K562 (cell line): ENCODE results near the gene MTERF2. TPM values are rescaled to one million over a fixed set of nuclear protein-coding genes. Genes with fewer than 3 reads are reported as not detected.

ENCODE experiments used
- BACH1 ChIP-seq: fragments of 200-800 bp; sonication (Bioruptor generic); IDR thresholded peaks from 2 replicates; pipeline ENCODE4 v1.6.1; 2016; ENCODE audit warnings: missing genetic modification characterization, missing compliant biosample characterization
- CBX5 ChIP-seq: IDR thresholded peaks from 2 replicates; pipeline ENCODE4 v1.6.1; 2014; ENCODE audit warnings: low read depth, borderline replicate concordance
- CHCHD3 ChIP-seq: fragments of 250-450 bp; sonication (Bioruptor Pico); IDR thresholded peaks from 2 replicates; pipeline ENCODE4 v2.1.2; 2022; ENCODE audit warnings: mild to moderate bottlenecking
- KHSRP ChIP-seq: fragments of 450-650 bp; IDR thresholded peaks from 2 replicates; pipeline ENCODE4 v1.6.1; 2017
- MCM3 ChIP-seq: fragments of 450-650 bp; IDR thresholded peaks from 2 replicates; pipeline ENCODE4 v1.6.1; 2016
- MTA2 ChIP-seq: fragments of 450-650 bp; IDR thresholded peaks from 2 replicates; pipeline ENCODE4 v1.6.1; 2016; ENCODE audit warnings: low read depth
- NR2C1 ChIP-seq, 2 experiments: fragments of 450-650 bp; IDR thresholded peaks; 2 replicates each; pipeline ENCODE4 v1.6.1; 2017; ENCODE audit warnings: mild to moderate bottlenecking in 2 of 2, antibody characterized with exemption in 1 of 2, inconsistent platforms in 1 of 2, missing compliant biosample characterization in 1 of 2, missing genetic modification characterization in 1 of 2
- POLR2A ChIP-seq: fragments of 450-650 bp; conservative IDR thresholded peaks from 2 replicates; pipeline ENCODE4 v1.6.1; 2016
- SIRT6 ChIP-seq: IDR thresholded peaks from one replicate; pipeline ENCODE4 v1.6.1; 2012; ENCODE audit warnings: low read depth, mild to moderate bottlenecking, control low read depth, inconsistent platforms, low read length, moderate library complexity
- SMARCC2 ChIP-seq: fragments of 450-650 bp; IDR thresholded peaks from 2 replicates; pipeline ENCODE4 v1.6.1; 2017; ENCODE audit warnings: antibody characterized with exemption, moderate library complexity, mild to moderate bottlenecking, low read depth
- TCFL5 ChIP-seq: fragments of 250-450 bp; sonication (Bioruptor Pico); conservative IDR thresholded peaks from 2 replicates; pipeline ENCODE4 v1.6.1; 2021; ENCODE audit warnings: mild to moderate bottlenecking, moderate library complexity, matching md5 sums
- XRCC3 ChIP-seq: fragments of 450-650 bp; IDR thresholded peaks from 2 replicates; pipeline ENCODE4 v1.6.1; 2017; ENCODE audit warnings: mild to moderate bottlenecking, moderate library complexity
- ZNF217 ChIP-seq: sonication (generic); formaldehyde crosslinking; IDR thresholded peaks from 2 replicates; pipeline ENCODE4 v1.8.0; 2022; ENCODE audit warnings: mild to moderate bottlenecking, missing genetic modification reagents
- ZNF561 ChIP-seq: fragments of 450-650 bp; formaldehyde crosslinking; conservative IDR thresholded peaks from 2 replicates; pipeline ENCODE4 v1.4.0; 2020; ENCODE audit warnings: mild to moderate bottlenecking, moderate library complexity
- ZNF584 ChIP-seq: fragments of 200-800 bp; sonication (Bioruptor generic); IDR thresholded peaks from 2 replicates; pipeline ENCODE4 v1.6.1; 2016; ENCODE audit warnings: low read depth, mild to moderate bottlenecking, missing genetic modification characterization, missing compliant biosample characterization
- ZNF644 ChIP-seq: fragments of 200-800 bp; sonication (Bioruptor generic); IDR thresholded peaks from 2 replicates; pipeline ENCODE4 v1.6.1; 2016; ENCODE audit warnings: low read depth, missing genetic modification characterization, missing compliant biosample characterization
- polyA plus RNA-seq, 8 experiments: library from polyadenylated mRNA; depleted of rRNA in 4 of 8; stranded (reverse) in 5 of 8; unstranded in 3 of 8; fragments of >200 nt; fragmentation: Nextera tagmentation in 2 of 8; fragmentation: Illumina TruSeq in 1 of 8; extraction: Ambion mirVana in 2 of 8; extraction: Trizol in 1 of 8; gene quantifications; 2 replicates each; pipeline versions ENCODE4 v1.2.1 to v1.2.3, GENCODE V29; 2011 to 2014; ENCODE audit warnings: inconsistent platforms in 1 of 8, missing spikeins in 1 of 8
- total RNA-seq, 7 experiments: library from RNA; depleted of rRNA in 6 of 7; stranded (reverse); fragments of >200 nt in 6 of 7; fragmentation: Illumina TruSeq in 2 of 7; extraction: Trizol in 2 of 7; gene quantifications; 2 replicates each; pipeline versions ENCODE4 v1.2.1 to v1.2.3, GENCODE V29; 2011 to 2021; ENCODE audit warnings: low replicate concordance in 1 of 7
- TF ChIP-seq, protein P1 (sequence below): fragments of 200-800 bp; sonication (Bioruptor generic); IDR thresholded peaks from 2 replicates; pipeline ENCODE4 v1.6.1; 2017; ENCODE audit warnings: missing genetic modification characterization, missing compliant biosample characterization
- TF ChIP-seq, protein P2 (sequence below): fragments of 200-800 bp; sonication (Bioruptor generic); IDR thresholded peaks from 2 replicates; pipeline ENCODE4 v1.6.1; 2016; ENCODE audit warnings: missing genetic modification characterization, missing compliant biosample characterization
- TF ChIP-seq, protein P3 (sequence below): IDR thresholded peaks from 2 replicates; pipeline ENCODE4 v1.6.1; 2011; ENCODE audit not compliant: insufficient read length; ENCODE audit errors: extremely low read depth
- TF ChIP-seq, protein P4 (sequence below): fragments of 250-450 bp; sonication (Bioruptor Pico); IDR thresholded peaks from 2 replicates; pipeline ENCODE4 v1.4.0; 2020

Gene MTERF2
- total and polyA plus RNA-seq, 9 of the 15 experiments (the other 6 are each of a cell fraction or from before 2014, with no cell fraction given): 10.0 to 63.2 (median 33.2) TPM

DNA sequence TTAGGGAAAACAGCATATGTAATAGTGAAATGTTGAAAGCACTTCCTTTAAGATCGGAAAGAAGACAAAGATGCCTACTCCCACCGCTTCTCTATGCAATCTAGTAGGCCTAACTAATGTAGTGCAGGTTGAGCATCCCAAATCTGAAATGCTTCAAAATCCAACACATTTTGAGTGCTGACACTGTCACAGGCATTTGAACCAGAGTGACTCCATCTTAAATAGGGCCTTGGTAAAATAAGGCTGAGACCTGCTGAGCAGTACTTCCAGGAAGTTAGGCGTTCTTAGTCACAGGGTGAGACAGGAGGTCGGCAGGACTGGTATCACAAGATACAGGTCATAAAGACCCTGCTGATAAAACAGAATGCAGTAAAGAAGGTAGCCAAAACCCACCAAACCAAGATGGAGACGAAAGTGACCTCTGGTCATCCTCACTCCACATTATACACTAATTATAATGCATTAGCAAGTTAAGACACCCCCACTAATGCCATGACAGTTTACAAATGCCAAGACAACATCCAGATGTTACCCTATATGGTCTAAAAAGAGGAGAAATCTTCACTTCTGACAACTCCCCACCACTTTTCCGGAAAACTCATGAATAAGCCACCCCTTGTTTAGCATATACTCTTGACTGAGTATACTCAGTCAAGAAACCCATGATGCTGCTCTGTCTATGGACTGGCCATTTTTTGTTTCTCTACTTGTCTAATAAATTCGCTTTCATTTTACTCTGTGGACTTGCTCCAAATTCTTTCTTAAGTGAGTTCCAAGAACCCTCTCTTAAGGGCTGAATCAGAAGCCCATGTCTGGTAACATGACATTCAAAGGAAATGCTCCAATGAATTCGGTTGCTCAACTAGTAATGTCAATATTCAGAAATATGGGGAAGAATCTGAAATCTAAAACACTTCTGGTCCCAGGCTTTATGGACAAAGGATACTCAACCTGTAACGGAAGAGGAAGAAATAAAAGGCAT lies 47.1 kb upstream of the MTERF2 start (continued):
- TF ChIP-seq, protein P1, sequence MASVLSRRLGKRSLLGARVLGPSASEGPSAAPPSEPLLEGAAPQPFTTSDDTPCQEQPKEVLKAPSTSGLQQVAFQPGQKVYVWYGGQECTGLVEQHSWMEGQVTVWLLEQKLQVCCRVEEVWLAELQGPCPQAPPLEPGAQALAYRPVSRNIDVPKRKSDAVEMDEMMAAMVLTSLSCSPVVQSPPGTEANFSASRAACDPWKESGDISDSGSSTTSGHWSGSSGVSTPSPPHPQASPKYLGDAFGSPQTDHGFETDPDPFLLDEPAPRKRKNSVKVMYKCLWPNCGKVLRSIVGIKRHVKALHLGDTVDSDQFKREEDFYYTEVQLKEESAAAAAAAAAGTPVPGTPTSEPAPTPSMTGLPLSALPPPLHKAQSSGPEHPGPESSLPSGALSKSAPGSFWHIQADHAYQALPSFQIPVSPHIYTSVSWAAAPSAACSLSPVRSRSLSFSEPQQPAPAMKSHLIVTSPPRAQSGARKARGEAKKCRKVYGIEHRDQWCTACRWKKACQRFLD: peak; percentile 93
- TF ChIP-seq ZNF644 (tag) (peak; percentile 72; the same call in 1 of the 2 replicates), TCFL5 (CRISPR knock-in tag) (peak; percentile 57; the same call in 1 of the 2 replicates), SIRT6 (no peak), CHCHD3 (no peak), BACH1 (tag) (peak; percentile 61; the same call in 1 of the 2 replicates), SMARCC2 (no peak), ZNF584 (CRISPR knock-in tag) (peak; percentile 90), CBX5 (no peak), MTA2 (no peak), NR2C1 (IDR thresholded peaks at IDR 0.05) (no peak), NR2C1 (tag; IDR thresholded peaks at IDR 0.05) (peak; percentile 91), XRCC3 (no peak), KHSRP (no peak), MCM3 (no peak), ZNF217 (no peak), ZNF561 (peak; percentile 54; the same call in 1 of the 2 replicates), POLR2A (no peak)
- TF ChIP-seq, protein P2, sequence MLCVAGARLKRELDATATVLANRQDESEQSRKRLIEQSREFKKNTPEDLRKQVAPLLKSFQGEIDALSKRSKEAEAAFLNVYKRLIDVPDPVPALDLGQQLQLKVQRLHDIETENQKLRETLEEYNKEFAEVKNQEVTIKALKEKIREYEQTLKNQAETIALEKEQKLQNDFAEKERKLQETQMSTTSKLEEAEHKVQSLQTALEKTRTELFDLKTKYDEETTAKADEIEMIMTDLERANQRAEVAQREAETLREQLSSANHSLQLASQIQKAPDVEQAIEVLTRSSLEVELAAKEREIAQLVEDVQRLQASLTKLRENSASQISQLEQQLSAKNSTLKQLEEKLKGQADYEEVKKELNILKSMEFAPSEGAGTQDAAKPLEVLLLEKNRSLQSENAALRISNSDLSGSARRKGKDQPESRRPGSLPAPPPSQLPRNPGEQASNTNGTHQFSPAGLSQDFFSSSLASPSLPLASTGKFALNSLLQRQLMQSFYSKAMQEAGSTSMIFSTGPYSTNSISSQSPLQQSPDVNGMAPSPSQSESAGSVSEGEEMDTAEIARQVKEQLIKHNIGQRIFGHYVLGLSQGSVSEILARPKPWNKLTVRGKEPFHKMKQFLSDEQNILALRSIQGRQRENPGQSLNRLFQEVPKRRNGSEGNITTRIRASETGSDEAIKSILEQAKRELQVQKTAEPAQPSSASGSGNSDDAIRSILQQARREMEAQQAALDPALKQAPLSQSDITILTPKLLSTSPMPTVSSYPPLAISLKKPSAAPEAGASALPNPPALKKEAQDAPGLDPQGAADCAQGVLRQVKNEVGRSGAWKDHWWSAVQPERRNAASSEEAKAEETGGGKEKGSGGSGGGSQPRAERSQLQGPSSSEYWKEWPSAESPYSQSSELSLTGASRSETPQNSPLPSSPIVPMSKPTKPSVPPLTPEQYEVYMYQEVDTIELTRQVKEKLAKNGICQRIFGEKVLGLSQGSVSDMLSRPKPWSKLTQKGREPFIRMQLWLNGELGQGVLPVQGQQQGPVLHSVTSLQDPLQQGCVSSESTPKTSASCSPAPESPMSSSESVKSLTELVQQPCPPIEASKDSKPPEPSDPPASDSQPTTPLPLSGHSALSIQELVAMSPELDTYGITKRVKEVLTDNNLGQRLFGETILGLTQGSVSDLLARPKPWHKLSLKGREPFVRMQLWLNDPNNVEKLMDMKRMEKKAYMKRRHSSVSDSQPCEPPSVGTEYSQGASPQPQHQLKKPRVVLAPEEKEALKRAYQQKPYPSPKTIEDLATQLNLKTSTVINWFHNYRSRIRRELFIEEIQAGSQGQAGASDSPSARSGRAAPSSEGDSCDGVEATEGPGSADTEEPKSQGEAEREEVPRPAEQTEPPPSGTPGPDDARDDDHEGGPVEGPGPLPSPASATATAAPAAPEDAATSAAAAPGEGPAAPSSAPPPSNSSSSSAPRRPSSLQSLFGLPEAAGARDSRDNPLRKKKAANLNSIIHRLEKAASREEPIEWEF: peak; percentile 34; the same call in 1 of the 2 replicates
- TF ChIP-seq, protein P3, sequence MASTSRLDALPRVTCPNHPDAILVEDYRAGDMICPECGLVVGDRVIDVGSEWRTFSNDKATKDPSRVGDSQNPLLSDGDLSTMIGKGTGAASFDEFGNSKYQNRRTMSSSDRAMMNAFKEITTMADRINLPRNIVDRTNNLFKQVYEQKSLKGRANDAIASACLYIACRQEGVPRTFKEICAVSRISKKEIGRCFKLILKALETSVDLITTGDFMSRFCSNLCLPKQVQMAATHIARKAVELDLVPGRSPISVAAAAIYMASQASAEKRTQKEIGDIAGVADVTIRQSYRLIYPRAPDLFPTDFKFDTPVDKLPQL: no peak
- TF ChIP-seq, protein P4, sequence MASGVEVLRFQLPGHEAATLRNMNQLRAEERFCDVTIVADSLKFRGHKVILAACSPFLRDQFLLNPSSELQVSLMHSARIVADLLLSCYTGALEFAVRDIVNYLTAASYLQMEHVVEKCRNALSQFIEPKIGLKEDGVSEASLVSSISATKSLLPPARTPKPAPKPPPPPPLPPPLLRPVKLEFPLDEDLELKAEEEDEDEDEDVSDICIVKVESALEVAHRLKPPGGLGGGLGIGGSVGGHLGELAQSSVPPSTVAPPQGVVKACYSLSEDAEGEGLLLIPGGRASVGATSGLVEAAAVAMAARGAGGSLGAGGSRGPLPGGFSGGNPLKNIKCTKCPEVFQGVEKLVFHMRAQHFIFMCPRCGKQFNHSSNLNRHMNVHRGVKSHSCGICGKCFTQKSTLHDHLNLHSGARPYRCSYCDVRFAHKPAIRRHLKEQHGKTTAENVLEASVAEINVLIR (CRISPR knock-in tag): peak; percentile 59; the same call in 1 of the 2 replicates
